Gastrocnemius medialis (tissue), 4 donors: ENCODE data around the gene DTL. TPM values are rescaled to one million over a fixed set of nuclear protein-coding genes. Genes with fewer than 3 reads are reported as not detected.

Experiments
- ATAC-seq, 2 donors: fragments of 150-250 bp; one replicate each; pipeline ENCODE4 v1.9.1; 2016
- DNase-seq, 2 donors: peaks; one replicate each; pipeline ENCODE4 v3.0.0-alpha.2; 2019
- H3K27ac ChIP-seq, 4 donors: fragments of 200-600 bp; sonication (generic); 1 replicate in 1 of 4; 2 replicates in 3 of 4; pipeline ENCODE4 v1.5.1; 2016 to 2018; ENCODE audit warnings: mild to moderate bottlenecking in 2 of 4, moderate library complexity in 1 of 4
- H3K27me3 ChIP-seq, 3 donors: fragments of 200-600 bp; sonication (generic) in 2 of 3; 1 replicate in 1 of 3; 2 replicates in 2 of 3; pipeline versions ENCODE4 v1.5.1 to v1.6.0; 2016 to 2019; ENCODE audit warnings: mild to moderate bottlenecking in 1 of 3, moderate library complexity in 1 of 3
- H3K36me3 ChIP-seq, 2 donors: fragments of 200-600 bp; sonication (generic) in 1 of 2; one replicate each; pipeline ENCODE4 v1.5.1; 2017 to 2018
- H3K4me1 ChIP-seq, 2 donors: fragments of 200-600 bp; sonication (generic) in 1 of 2; one replicate each; pipeline ENCODE4 v1.5.1; 2016 to 2017; ENCODE audit warnings: mild to moderate bottlenecking in 2 of 2
- H3K4me3 ChIP-seq, 4 donors: fragments of 200-600 bp; sonication (generic) in 3 of 4; 1 replicate in 1 of 4; 2 replicates in 3 of 4; pipeline ENCODE4 v1.5.1; 2016 to 2019; ENCODE audit warnings: mild to moderate bottlenecking in 2 of 4
- H3K9me3 ChIP-seq, 3 donors: fragments of 200-600 bp; sonication (generic) in 2 of 3; 1 replicate in 1 of 3; 2 replicates in 2 of 3; pipeline ENCODE4 v1.5.1; 2016 to 2019
- POLR2A ChIP-seq, 2 donors: fragments of 450-650 bp; IDR thresholded peaks; one replicate each; pipeline ENCODE4 v1.6.1; 2017; ENCODE audit warnings: antibody characterized with exemption in 2 of 2, mild to moderate bottlenecking in 2 of 2, moderate library complexity in 2 of 2
- in situ Hi-C, 4 donors: fragments of 200-750 bp; cut with MboI; loops; one replicate each; pipeline versions ENCODE4 v1.15.0 to v1.8.0; 2017; ENCODE audit warnings: low sequenced_read_pairs in 4 of 4
- intact Hi-C: fragments of 100-400 bp; cut with DNase I; formaldehyde crosslinking; loops from one replicate; pipeline ENCODE4 v1.15.1; 2023; ENCODE audit warnings: low total_unique reads
- total RNA-seq, 4 donors: library from RNA; depleted of rRNA; stranded (reverse); fragments of >200 nt; gene quantifications; one replicate each; pipeline versions ENCODE4 v1.1.0 to v1.2.3, GENCODE V29; 2016
- TF ChIP-seq, protein P1 (sequence below), 5 experiments: fragments of 450-650 bp in 3 of 5; fragments of 200-600 bp in 2 of 5; sonication (generic) in 2 of 5; IDR thresholded peaks in 4 of 5; conservative IDR thresholded peaks in 1 of 5; 1 replicate in 4 of 5; 2 replicates in 1 of 5; pipeline ENCODE4 v1.5.1; 2016 to 2019; ENCODE audit warnings: antibody characterized with exemption in 5 of 5, mild to moderate bottlenecking in 3 of 5, moderate library complexity in 3 of 5

DTL gene
- total RNA-seq, 4 donors from 2014 or later: 0.52 to 1.8 TPM; not detected in 2

DNA sequence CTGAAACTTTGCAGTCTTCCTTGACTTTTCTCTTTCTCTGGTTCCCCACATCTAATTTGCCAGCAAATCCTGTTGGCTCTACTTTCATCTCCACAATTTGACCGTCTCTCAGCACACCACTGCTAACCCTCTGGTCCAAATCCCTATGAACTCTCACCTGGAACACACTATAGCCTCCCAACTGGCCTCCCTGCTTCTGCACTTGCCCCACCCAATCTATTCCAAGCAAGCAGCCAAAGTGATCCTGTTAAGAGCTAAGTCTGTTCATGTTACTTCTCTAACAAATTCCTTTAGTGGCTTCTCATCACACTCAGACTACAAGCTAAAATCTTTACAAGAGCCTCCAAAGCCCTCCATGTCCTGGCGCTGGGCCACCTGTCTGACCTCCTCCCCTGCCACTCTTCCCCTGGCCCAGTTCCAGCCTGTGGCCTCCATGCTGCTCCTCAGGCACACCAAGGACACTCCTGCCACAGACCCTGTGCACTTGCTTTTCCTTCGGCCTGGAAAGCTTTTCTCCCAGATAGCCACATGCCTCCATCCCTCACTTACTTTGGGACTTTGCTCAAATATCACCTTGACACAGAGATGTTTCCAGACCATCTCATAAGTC is 104.1 kb downstream of the DTL start:
- intact Hi-C loops: no loop called here
- H3K4me3 ChIP-seq: no peak overlapping the region
- TF ChIP-seq, protein P1, sequence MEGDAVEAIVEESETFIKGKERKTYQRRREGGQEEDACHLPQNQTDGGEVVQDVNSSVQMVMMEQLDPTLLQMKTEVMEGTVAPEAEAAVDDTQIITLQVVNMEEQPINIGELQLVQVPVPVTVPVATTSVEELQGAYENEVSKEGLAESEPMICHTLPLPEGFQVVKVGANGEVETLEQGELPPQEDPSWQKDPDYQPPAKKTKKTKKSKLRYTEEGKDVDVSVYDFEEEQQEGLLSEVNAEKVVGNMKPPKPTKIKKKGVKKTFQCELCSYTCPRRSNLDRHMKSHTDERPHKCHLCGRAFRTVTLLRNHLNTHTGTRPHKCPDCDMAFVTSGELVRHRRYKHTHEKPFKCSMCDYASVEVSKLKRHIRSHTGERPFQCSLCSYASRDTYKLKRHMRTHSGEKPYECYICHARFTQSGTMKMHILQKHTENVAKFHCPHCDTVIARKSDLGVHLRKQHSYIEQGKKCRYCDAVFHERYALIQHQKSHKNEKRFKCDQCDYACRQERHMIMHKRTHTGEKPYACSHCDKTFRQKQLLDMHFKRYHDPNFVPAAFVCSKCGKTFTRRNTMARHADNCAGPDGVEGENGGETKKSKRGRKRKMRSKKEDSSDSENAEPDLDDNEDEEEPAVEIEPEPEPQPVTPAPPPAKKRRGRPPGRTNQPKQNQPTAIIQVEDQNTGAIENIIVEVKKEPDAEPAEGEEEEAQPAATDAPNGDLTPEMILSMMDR (IDR thresholded peaks at IDR 0.05 in 4 of 5, conservative IDR thresholded peaks at IDR 0.05 in 1 of 5): no peak
- TF ChIP-seq POLR2A (IDR thresholded peaks at IDR 0.05): no peak
- H3K9me3 ChIP-seq: no peaks in the 10 kb centered on the region
- no peak overlapping the region for H3K27ac ChIP-seq
- DNase-seq (no peak), ATAC-seq (no peak)
- in situ Hi-C loops: no loop called here
- no peaks in the 10 kb centered on the region for H3K4me1 ChIP-seq
- no peaks in the 10 kb centered on the region for H3K27me3 ChIP-seq
- no peaks in the 10 kb centered on the region for H3K36me3 ChIP-seq

GRCh38 chr1:212141404-212141803 is 105.9 kb downstream of the DTL start:
- ATAC-seq (no peak), DNase-seq (no peak)
- Histone ChIP-seq H3K36me3 (no peaks in the 10 kb centered on the region), H3K27ac (no peak overlapping the region), H3K9me3 (no peaks in the 10 kb centered on the region), H3K27me3 (no peaks in the 10 kb centered on the region), H3K4me1 (no peaks in the 10 kb centered on the region), H3K4me3 (no peak overlapping the region)
- TF ChIP-seq, protein P1 (IDR thresholded peaks at IDR 0.05 in 4 of 5, conservative IDR thresholded peaks at IDR 0.05 in 1 of 5): no peak
- no peak for TF ChIP-seq POLR2A (IDR thresholded peaks at IDR 0.05)
- intact Hi-C loops (no loop called here), in situ Hi-C loops (no loop called here)

GRCh38 chr1:212142883-212143530 is 107.5 kb downstream of the DTL start:
- Histone ChIP-seq H3K4me1 (no peaks in the 10 kb centered on the region), H3K27ac (no peak overlapping the region), H3K27me3 (no peaks in the 10 kb centered on the region), H3K9me3 (no peaks in the 10 kb centered on the region), H3K4me3 (no peak overlapping the region), H3K36me3 (no peaks in the 10 kb centered on the region)
- no peak for ATAC-seq
- intact Hi-C loops (no loop called here), in situ Hi-C loops (no loop called here)
- no peak for DNase-seq
- TF ChIP-seq, protein P1 (IDR thresholded peaks at IDR 0.05 in 4 of 5, conservative IDR thresholded peaks at IDR 0.05 in 1 of 5): no peak
- TF ChIP-seq POLR2A (IDR thresholded peaks at IDR 0.05): no peak

GRCh38 chr1:212147581-212148033 is 112.1 kb downstream of the DTL start:
- H3K27me3 ChIP-seq: no peaks in the 10 kb centered on the region
- in situ Hi-C loops: no loop called here
- peaks cover 0 to 6% of the 10 kb centered on the region in 2 donors for H3K4me1 ChIP-seq
- no peak overlapping the region for H3K27ac ChIP-seq
- intact Hi-C loops: no loop called here
- TF ChIP-seq, protein P1 (IDR thresholded peaks at IDR 0.05 in 4 of 5, conservative IDR thresholded peaks at IDR 0.05 in 1 of 5): no peak
- TF ChIP-seq POLR2A (IDR thresholded peaks at IDR 0.05): no peak
- H3K36me3 ChIP-seq: no peaks in the 10 kb centered on the region
- H3K4me3 ChIP-seq: no peak overlapping the region
- DNase-seq (no peak), ATAC-seq (no peak)
- no peaks in the 10 kb centered on the region for H3K9me3 ChIP-seq
